Loucy (cell line): ENCODE results near the gene FADS3.
A peak's percentile ranks its signal among the peaks of the same experiment; 100 is the strongest.

Experiments used
- H2AFZ ChIP-seq: fragments of 200-600 bp; sonication (generic); 2 replicates; pipeline ENCODE4 v1.6.0; 2016; ENCODE audit warnings: antibody characterized with exemption, mild to moderate bottlenecking, low read length, moderate library complexity
- H3F3A ChIP-seq: fragments of 200-600 bp; 2 replicates; pipeline ENCODE4 v1.6.0; 2016; ENCODE audit warnings: antibody characterized with exemption, low read depth, mild to moderate bottlenecking
- H3K27me3 ChIP-seq: fragments of 200-600 bp; sonication (generic); 2 replicates; pipeline ENCODE4 v1.6.1; 2014; ENCODE audit warnings: low read length, mild to moderate bottlenecking; ENCODE audit not compliant: insufficient read depth, poor library complexity, severe bottlenecking
- H3K36me3 ChIP-seq: fragments of 200-600 bp; sonication (generic); 2 replicates; pipeline ENCODE4 v1.6.1; 2016; ENCODE audit warnings: low read length; ENCODE audit not compliant: insufficient read depth
- H3K4me1 ChIP-seq: fragments of 200-600 bp; sonication (generic); 2 replicates; pipeline ENCODE4 v1.5.1; 2014; ENCODE audit warnings: low read length, mild to moderate bottlenecking; ENCODE audit not compliant: insufficient read depth, poor library complexity, severe bottlenecking
- H3K4me2 ChIP-seq: fragments of 200-600 bp; sonication (generic); 2 replicates; pipeline ENCODE4 v1.6.0; 2014; ENCODE audit warnings: antibody characterized with exemption, low read length, low read depth, mild to moderate bottlenecking; ENCODE audit not compliant: poor library complexity, severe bottlenecking
- H3K4me3 ChIP-seq: fragments of 200-600 bp; sonication (generic); 2 replicates; pipeline ENCODE4 v1.5.1; 2014; ENCODE audit warnings: low read length, mild to moderate bottlenecking, mixed read lengths; ENCODE audit not compliant: poor library complexity, severe bottlenecking
- H3K79me2 ChIP-seq: fragments of 200-600 bp; sonication (generic); 2 replicates; pipeline ENCODE4 v1.6.1; 2014; ENCODE audit warnings: low read length; ENCODE audit not compliant: insufficient read depth
- H3K9ac ChIP-seq: fragments of 200-600 bp; sonication (generic); 2 replicates; pipeline ENCODE4 v1.6.0; 2014; ENCODE audit warnings: mild to moderate bottlenecking, low read depth, low read length, moderate library complexity; ENCODE audit not compliant: poor library complexity, severe bottlenecking
- H3K9me2 ChIP-seq: fragments of 200-600 bp; sonication (generic); replicated peaks from 2 replicates; pipeline ENCODE4 v1.6.1; 2016; ENCODE audit warnings: low read depth, low read length, mixed read lengths
- H3K9me3 ChIP-seq: fragments of 200-600 bp; sonication (generic); 2 replicates; pipeline ENCODE4 v1.6.1; 2014; ENCODE audit warnings: mild to moderate bottlenecking, antibody characterized with exemption, low read length, low read depth; ENCODE audit not compliant: insufficient read depth
- H4K20me1 ChIP-seq: fragments of 200-600 bp; sonication (generic); 2 replicates; pipeline ENCODE4 v1.6.0; 2014; ENCODE audit warnings: antibody characterized with exemption, low read length, mild to moderate bottlenecking; ENCODE audit not compliant: insufficient read depth, poor library complexity, severe bottlenecking
- EZH2phosphoT487 ChIP-seq: fragments of 200-600 bp; IDR thresholded peaks from 2 replicates; pipeline ENCODE4 v1.6.1; 2018; ENCODE audit warnings: antibody characterized with exemption, mild to moderate bottlenecking, moderate library complexity, borderline replicate concordance
- TF ChIP-seq, protein P1 (sequence below): fragments of 200-600 bp; sonication (generic); conservative IDR thresholded peaks from 2 replicates; pipeline ENCODE4 v1.5.1; 2014; ENCODE audit warnings: mild to moderate bottlenecking, antibody characterized with exemption, low read length

Gene FADS3

DNA sequence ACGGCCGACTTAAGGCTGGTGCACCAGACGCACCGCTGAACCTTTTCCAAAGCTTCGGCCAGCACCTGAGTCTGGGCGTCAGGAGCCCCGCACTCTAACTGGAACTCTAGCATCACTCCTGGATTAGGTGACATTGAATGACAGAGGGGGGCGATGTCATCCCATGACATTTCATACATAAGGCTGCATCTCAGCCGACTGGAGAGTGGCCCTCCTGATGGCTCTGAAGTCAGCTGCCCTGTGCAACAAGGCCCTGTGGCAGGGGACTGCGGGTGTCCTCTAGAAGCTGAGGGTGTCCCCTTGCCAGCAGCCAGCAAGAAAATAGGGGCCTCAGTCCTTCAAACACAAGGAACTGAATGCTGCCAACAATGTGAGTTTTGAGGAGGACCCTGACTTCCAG is 10.1 kb upstream of the FADS3 start:
- Histone ChIP-seq H3K4me1 (no peaks in the 10 kb centered on the region), H3K4me2 (no peak overlapping the region)
- TF ChIP-seq, protein P1, sequence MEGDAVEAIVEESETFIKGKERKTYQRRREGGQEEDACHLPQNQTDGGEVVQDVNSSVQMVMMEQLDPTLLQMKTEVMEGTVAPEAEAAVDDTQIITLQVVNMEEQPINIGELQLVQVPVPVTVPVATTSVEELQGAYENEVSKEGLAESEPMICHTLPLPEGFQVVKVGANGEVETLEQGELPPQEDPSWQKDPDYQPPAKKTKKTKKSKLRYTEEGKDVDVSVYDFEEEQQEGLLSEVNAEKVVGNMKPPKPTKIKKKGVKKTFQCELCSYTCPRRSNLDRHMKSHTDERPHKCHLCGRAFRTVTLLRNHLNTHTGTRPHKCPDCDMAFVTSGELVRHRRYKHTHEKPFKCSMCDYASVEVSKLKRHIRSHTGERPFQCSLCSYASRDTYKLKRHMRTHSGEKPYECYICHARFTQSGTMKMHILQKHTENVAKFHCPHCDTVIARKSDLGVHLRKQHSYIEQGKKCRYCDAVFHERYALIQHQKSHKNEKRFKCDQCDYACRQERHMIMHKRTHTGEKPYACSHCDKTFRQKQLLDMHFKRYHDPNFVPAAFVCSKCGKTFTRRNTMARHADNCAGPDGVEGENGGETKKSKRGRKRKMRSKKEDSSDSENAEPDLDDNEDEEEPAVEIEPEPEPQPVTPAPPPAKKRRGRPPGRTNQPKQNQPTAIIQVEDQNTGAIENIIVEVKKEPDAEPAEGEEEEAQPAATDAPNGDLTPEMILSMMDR, result no peak
- no peak for TF ChIP-seq EZH2phosphoT487

DNA sequence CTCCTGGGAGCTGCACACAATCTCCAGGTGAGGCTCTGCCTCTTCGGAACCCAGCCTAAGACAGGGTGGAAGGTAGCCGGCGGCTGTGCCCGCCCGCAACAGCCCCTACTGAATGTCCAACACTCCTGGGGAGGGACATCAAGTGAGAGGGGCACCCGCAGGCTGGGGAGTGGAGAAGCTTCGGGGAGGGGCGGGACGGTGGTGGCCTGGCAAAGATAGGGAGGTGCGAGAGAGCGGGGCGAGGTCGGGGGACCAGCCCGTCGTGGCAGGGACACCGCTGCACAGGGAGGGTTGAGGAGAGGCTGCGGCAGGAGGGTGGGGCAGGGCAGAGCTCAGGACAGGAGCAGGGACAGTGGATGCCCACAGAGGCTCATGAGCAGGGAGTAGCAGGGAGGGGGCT is 8.9 kb upstream of the FADS3 start:
- Histone ChIP-seq H3K27me3 (no peaks in the 10 kb centered on the region), H3K9ac (no peak overlapping the region), H3K9me2 (no peaks in the 10 kb centered on the region), H3F3A (no peaks in the 10 kb centered on the region), H3K9me3 (no peaks in the 10 kb centered on the region), H3K4me2 (no peak overlapping the region), H3K4me3 (no peak overlapping the region), H3K4me1 (no peaks in the 10 kb centered on the region), H4K20me1 (no peaks in the 10 kb centered on the region), H2AFZ (no peak overlapping the region), H3K36me3 (no peaks in the 10 kb centered on the region), H3K79me2 (no peaks in the 10 kb centered on the region)
- TF ChIP-seq, protein P1, result no peak
- TF ChIP-seq EZH2phosphoT487, result no peak

More for the DNA sequence above, 10.1 kb upstream of the FADS3 start:
- Histone ChIP-seq H3K9ac (no peak overlapping the region), H4K20me1 (no peaks in the 10 kb centered on the region), H3K9me3 (no peaks in the 10 kb centered on the region), H3K79me2 (no peaks in the 10 kb centered on the region), H3K4me3 (no peak overlapping the region), H3K27me3 (no peaks in the 10 kb centered on the region), H2AFZ (no peak overlapping the region), H3K9me2 (no peaks in the 10 kb centered on the region), H3F3A (no peaks in the 10 kb centered on the region), H3K36me3 (no peaks in the 10 kb centered on the region)

DNA sequence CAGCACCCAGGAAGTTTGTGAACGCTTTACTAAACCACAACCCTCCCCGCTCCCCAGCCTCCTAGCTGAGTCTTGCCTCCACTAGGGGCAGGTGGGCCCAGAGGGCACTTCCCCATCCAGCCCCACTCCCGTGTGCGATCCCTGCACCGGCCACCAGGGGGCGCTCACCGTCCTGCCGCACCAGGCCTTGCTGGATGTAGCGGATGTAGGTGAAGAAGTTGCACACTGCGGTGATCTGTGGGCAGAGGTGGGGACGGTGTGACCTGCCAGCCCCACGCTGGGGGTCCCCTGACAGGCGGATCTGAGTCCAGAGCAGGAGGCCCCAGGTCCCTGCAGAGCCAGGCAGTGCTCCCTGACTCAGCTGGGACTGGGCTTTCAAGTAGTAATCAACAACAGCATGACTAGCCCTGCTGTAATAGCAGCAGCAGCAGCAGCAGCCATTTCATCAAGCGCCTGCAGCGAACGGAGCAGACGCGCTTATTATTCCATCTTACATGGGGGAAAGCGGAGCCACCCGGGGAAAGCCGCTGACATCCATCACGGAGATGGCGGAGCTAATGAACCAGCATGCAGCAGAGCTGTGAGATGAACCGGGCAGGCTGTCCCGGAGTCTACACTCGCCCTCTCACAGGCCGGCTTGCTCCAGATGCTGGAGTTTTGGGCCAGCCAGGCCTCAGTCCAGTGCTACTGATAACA is 7.9 kb upstream of the FADS3 start:
- Histone ChIP-seq H3F3A (no peaks in the 10 kb centered on the region), H3K27me3 (no peaks in the 10 kb centered on the region), H3K79me2 (no peaks in the 10 kb centered on the region), H3K36me3 (no peaks in the 10 kb centered on the region), H3K9ac (no peak overlapping the region), H3K4me1 (no peaks in the 10 kb centered on the region), H3K9me2 (no peaks in the 10 kb centered on the region), H2AFZ (peak overlapping the region; percentile 86; the same call in 1 of the 2 replicates), H3K4me2 (no peak overlapping the region), H3K9me3 (no peaks in the 10 kb centered on the region), H4K20me1 (no peaks in the 10 kb centered on the region), H3K4me3 (no peak overlapping the region)
- TF ChIP-seq, protein P1, result peak; percentile 99
- TF ChIP-seq EZH2phosphoT487, result no peak
